H1 (cell line): Measurements from ENCODE around the gene CAMK2D. TPM values are rescaled to one million over a fixed set of nuclear protein-coding genes. Genes with fewer than 3 reads are reported as not detected.

Experiments used
- CTBP2 ChIP-seq: IDR thresholded peaks from 2 replicates; pipeline ENCODE4 v1.7.0; 2011; ENCODE audit warnings: borderline replicate concordance, mild to moderate bottlenecking, moderate library complexity, mixed read lengths, low read length; ENCODE audit not compliant: insufficient read depth, insufficient read length
- FOSL1 ChIP-seq: IDR thresholded peaks from 2 replicates; pipeline ENCODE4 v1.6.1; 2011; ENCODE audit warnings: mild to moderate bottlenecking, low read depth, low read length, moderate library complexity; ENCODE audit not compliant: insufficient read depth
- TCF12 ChIP-seq: IDR thresholded peaks from 2 replicates; pipeline ENCODE4 v1.6.1; 2011; ENCODE audit warnings: low read depth, mild to moderate bottlenecking, low read length
- polyA plus RNA-seq, 7 experiments: library from polyadenylated mRNA; depleted of rRNA in 3 of 7; stranded (reverse) in 5 of 7; unstranded in 2 of 7; fragments of >200 nt in 5 of 7; fragments of 200-250 nt in 2 of 7; gene quantifications; 1 replicate in 5 of 7; 2 replicates in 1 of 7; 4 replicates in 1 of 7; pipeline versions ENCODE4 v1.2.1 to v1.2.3, GENCODE V29; 2011 to 2013; ENCODE audit warnings: missing spikeins in 2 of 7, mixed read lengths in 2 of 7
- total RNA-seq: library from RNA; stranded (reverse); fragmentation: NEBNext Ultra II Directional; extraction: Animal tissue kit (Norgen Biotek cat#: 25700); gene quantifications from 2 replicates; pipeline ENCODE4 v1.2.1, GENCODE V29; 2021

Gene CAMK2D
- total and polyA plus RNA-seq, 2 of the 8 experiments (the other 6 are each of a cell fraction or from before 2014, with no cell fraction given): 3.2 to 7.0 TPM

DNA sequence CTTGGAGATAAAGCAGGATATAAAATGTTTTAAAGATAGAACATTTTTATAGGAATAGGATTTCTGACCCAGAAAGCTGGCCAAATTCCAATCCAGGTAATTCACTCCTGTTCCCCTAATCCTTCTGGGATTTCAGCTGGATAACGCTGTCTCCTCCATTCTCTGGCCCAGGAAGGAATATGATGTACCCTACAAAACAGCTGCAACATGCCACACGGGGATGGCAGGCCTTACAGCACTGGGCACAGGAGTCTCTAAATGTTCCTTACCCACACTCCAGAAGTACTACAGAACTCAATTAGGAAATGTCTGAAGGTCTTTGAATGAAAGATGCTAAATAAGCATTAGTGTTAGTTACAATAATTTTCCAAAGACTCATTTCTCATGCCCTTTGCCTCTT lies 15.8 kb downstream of the CAMK2D start (continued):
- TF ChIP-seq TCF12 (no peak), CTBP2 (no peak), FOSL1 (no peak)
- TF ChIP-seq, all 59 proteins: peak for 0
